GM20000 (cell line): ENCODE results near the gene PPP2R5D.

Source experiments
- DNase-seq: peaks from one replicate; pipeline ENCODE4 v3.0.0; 2012; ENCODE audit warnings: low spot score
- TF ChIP-seq, protein P1 (sequence below): IDR thresholded peaks from 2 replicates; pipeline ENCODE4 v1.5.1; 2012; ENCODE audit warnings: mild to moderate bottlenecking, control low read depth; ENCODE audit errors: extremely low read depth, missing control alignments

Gene PPP2R5D

DNA sequence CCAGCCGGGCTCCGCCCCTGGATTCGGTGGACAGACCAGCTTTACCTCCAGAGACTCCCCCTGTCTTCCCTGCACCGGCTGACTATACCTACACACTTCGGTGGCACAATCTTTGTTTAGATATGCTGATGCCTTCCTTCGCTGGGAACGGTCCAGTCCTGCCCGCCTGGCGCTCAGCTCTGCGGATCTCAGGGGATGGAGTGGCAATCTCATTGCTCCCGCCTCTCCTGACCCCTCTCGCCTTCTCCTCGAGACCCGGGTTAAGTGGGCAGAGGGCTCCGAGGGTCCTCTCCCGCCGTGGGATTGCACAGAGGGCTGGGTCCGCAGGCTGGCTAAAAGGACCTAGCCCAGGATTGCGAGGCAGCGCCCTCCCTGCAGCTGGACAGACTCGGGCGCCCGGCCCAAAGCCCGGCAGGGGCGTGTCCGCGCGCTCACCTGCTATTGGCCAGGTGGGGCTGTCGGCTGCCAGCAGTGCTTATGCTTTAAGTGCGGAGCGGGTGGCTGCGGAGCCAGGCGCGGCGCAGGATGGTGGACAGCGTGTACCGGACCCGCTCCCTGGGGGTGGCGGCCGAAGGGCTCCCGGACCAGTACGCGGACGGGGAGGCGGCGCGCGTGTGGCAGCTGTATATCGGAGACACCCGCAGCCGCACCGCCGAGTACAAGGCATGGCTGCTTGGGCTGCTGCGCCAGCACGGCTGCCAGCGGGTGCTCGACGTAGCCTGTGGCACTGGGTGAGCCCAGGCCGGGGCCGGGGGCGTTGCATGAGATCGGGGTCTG, 23.9 kb upstream of the PPP2R5D start, which contains the start of gene GNMT:
GNMT (plus strand) TSS at position 512 of the 777 bp plus-strand sequence; CDS start at position 526, 14 bp downstream.
- peak; percentile 45 for DNase-seq
- TF ChIP-seq, protein P1, sequence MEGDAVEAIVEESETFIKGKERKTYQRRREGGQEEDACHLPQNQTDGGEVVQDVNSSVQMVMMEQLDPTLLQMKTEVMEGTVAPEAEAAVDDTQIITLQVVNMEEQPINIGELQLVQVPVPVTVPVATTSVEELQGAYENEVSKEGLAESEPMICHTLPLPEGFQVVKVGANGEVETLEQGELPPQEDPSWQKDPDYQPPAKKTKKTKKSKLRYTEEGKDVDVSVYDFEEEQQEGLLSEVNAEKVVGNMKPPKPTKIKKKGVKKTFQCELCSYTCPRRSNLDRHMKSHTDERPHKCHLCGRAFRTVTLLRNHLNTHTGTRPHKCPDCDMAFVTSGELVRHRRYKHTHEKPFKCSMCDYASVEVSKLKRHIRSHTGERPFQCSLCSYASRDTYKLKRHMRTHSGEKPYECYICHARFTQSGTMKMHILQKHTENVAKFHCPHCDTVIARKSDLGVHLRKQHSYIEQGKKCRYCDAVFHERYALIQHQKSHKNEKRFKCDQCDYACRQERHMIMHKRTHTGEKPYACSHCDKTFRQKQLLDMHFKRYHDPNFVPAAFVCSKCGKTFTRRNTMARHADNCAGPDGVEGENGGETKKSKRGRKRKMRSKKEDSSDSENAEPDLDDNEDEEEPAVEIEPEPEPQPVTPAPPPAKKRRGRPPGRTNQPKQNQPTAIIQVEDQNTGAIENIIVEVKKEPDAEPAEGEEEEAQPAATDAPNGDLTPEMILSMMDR: no peak

DNA sequence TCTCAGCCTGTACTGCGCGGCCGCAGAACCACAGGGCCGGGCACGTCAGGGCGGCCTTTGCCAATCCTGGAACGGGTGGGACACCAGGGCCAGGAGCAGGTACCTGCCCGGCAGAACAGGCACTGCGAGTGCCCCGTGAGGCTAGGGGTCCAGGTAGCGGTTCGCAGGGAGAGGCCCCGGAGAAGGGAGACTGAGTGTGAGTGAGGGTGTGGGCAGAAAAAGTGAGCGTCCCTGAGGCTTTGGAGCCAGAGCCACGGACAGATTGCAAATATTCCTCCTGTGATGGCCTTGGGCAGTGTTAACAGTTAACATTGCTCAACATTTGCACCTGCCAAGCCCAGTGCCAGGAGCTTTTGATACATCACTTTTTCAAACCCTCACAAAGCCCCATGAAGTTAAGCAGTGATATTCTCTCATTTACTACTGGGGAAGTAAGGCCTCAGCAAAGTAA, 23.3 kb upstream of the PPP2R5D start:
- TF ChIP-seq, protein P1: no peak
- no peak for DNase-seq

GRCh38 chr6:42962096-42962495, 22.3 kb upstream of the PPP2R5D start:
- no peak for DNase-seq
- TF ChIP-seq, protein P1: no peak

GRCh38 chr6:42962502-42963178, 21.7 kb upstream of the PPP2R5D start:
- no peak for DNase-seq
- TF ChIP-seq, protein P1: no peak

GRCh38 chr6:42963179-42963854, 21.1 kb upstream of the PPP2R5D start:
- no peak for DNase-seq
- TF ChIP-seq, protein P1: no peak

GRCh38 chr6:42963855-42964605, 20.3 kb upstream of the PPP2R5D start:
- no peak for DNase-seq
- TF ChIP-seq, protein P1: no peak
